Measurements from ENCODE around the gene NACA2.

Gene NACA2

DNA sequence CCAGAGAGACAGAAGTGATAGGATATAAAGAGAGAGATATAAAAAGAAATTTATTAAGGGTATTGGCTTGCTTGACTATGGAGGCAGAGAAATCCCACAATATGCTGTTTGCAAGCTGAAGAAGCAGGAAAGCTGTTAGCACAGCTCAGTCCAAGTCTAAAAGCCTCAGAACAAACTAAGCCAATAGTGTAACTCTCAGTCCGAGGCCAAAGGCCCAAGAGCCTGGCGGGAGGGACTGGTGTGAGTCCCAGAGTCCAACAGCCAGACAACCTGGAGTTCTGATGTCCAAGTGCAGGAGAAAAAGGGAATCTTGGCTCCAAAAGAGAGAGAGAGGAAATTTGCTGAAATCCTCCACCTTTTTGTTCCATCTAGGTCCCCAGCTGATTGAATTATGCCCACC lies 30.3 kb upstream of the NACA2 start:
- DNase-seq (ENCODE audit: low spot score): no peak
- H3K27ac ChIP-seq: no peak overlapping the region
- POLR2A ChIA-PET (ENCODE audit: low non-redundant PET): no interaction called here
- TF ChIP-seq, protein P1, sequence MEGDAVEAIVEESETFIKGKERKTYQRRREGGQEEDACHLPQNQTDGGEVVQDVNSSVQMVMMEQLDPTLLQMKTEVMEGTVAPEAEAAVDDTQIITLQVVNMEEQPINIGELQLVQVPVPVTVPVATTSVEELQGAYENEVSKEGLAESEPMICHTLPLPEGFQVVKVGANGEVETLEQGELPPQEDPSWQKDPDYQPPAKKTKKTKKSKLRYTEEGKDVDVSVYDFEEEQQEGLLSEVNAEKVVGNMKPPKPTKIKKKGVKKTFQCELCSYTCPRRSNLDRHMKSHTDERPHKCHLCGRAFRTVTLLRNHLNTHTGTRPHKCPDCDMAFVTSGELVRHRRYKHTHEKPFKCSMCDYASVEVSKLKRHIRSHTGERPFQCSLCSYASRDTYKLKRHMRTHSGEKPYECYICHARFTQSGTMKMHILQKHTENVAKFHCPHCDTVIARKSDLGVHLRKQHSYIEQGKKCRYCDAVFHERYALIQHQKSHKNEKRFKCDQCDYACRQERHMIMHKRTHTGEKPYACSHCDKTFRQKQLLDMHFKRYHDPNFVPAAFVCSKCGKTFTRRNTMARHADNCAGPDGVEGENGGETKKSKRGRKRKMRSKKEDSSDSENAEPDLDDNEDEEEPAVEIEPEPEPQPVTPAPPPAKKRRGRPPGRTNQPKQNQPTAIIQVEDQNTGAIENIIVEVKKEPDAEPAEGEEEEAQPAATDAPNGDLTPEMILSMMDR (conservative IDR thresholded peaks at IDR 0.05; ENCODE audit: low read depth): no peak
- CTCF ChIA-PET: no interaction called here

DNA sequence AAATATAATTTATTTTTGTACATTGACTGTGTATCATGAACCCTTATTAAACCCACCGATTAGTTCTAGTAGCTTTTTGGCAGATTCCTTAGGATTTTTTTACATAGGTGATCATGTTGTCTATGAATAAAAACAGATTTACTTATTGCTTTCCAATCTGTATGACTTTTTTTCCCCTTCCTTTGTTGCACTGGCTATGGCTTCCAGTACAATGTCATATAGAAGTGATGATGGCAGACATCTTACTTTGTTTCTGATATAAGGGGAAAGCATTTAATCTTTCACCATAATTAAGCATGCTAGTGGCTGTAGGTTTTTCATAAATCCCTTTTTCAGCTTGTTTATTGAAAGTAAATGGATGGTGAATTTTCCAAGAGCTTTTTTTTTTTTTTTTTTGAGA lies 28.9 kb upstream of the NACA2 start:
- no peak for DNase-seq (ENCODE audit: low spot score)
- H3K27ac ChIP-seq: no peak overlapping the region
- ChIA-PET CTCF (no interaction called here), POLR2A (ENCODE audit: low non-redundant PET) (interaction anchor here (0.6 kb wide), 1 partner anchor 11 kb away, joined by 5 read pairs; no protein-coding TSS in a partner anchor)
- TF ChIP-seq, protein P1 (conservative IDR thresholded peaks at IDR 0.05; ENCODE audit: low read depth): no peak

DNA sequence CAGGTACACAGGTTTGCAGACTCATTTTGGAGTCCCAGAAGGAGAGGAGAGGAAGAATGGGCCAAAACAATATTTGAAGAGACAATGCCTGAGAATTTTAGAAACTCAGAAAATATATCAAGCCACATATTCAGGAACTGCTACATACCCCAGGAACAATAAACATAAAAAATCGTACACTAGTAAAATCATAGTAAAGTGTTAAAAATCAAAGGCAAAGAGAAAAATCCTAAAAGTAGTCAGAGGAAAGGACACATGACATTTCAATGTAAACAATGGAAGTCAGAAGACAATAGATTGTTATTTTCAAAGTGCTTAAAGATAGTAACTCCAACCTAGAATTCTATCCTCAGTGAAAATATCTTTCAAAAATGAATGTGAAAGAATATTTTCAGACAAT lies 28.5 kb upstream of the NACA2 start:
- no peak for DNase-seq (ENCODE audit: low spot score)
- TF ChIP-seq, protein P1 (conservative IDR thresholded peaks at IDR 0.05; ENCODE audit: low read depth): no peak
- no peak overlapping the region for H3K27ac ChIP-seq
- CTCF ChIA-PET: no interaction called here
- POLR2A ChIA-PET (ENCODE audit: low non-redundant PET): interaction anchor here (0.6 kb wide), 1 partner anchor 11 kb away, joined by 5 read pairs; no protein-coding TSS in a partner anchor

DNA sequence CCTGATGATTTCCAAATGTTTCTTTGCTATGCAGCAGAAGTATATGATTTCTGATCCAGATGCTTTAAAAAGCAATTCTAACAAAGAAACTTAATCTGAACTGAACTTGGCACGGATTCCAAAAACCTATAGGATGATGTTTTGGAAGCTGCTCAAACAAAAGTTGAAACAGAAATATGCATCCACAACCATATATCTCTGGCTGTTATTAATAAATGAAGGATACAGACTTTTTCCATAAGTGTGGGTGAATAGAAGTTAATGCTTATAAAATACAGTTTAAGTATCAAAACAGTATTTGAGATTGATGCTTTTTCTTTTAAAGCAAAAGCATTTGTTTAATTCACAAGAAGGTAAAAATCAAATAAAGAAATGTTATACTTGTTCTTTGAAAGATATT lies 27.9 kb upstream of the NACA2 start:
- POLR2A ChIA-PET (ENCODE audit: low non-redundant PET): no interaction called here
- CTCF ChIA-PET: interaction anchor here (0.7 kb wide), 1 partner anchor 16 kb away, joined by 5 read pairs; no protein-coding TSS in a partner anchor
- H3K27ac ChIP-seq: no peak overlapping the region
- no peak for DNase-seq (ENCODE audit: low spot score)
- TF ChIP-seq, protein P1 (conservative IDR thresholded peaks at IDR 0.05; ENCODE audit: low read depth): no peak

DNA sequence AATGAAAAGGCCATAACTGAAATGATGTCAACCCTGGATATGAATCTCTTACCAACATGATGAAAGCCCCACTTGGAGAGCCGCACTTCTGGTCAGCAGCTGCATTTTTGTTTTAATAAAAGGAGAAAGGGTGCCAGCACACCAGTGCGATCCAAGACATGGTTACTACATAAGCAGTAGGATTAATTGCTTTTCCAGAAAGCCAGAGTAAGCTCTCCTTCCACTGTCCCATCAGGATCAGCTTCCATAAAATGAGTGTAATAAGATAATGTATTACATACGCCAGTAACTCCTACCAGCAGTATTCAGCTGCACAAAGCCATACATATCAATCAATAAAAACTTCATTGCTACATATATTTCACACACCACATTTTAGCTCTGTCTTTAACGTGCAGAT lies 26.3 kb upstream of the NACA2 start:
- TF ChIP-seq, protein P1 (conservative IDR thresholded peaks at IDR 0.05; ENCODE audit: low read depth): no peak
- POLR2A ChIA-PET (ENCODE audit: low non-redundant PET): no interaction called here
- CTCF ChIA-PET: interaction anchor here (0.6 kb wide), 1 partner anchor 87 kb away, joined by 4 read pairs; no protein-coding TSS in a partner anchor
- no peak overlapping the region for H3K27ac ChIP-seq
- no peak for DNase-seq (ENCODE audit: low spot score)

DNA sequence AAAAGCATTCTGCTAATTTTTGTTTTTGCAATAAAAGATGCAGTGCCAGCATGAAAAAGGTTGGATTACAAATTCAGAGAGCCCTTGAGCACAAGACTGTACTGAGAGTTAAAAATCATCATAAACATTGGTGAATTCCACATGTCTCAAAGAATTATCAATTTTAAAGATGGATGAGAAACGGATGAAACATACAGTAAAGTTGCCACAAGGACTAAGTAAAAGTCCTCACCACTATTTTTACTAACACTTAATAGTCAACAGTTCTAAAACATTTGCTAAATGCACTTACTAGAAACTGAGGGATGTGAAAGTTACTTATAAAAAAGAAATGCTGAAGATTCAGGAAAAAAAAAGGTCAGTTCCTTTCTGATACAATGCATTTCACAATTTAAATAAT lies 25.8 kb upstream of the NACA2 start:
- ChIA-PET POLR2A (ENCODE audit: low non-redundant PET) (no interaction called here), CTCF (no interaction called here)
- TF ChIP-seq, protein P1 (conservative IDR thresholded peaks at IDR 0.05; ENCODE audit: low read depth): no peak
- no peak for DNase-seq (ENCODE audit: low spot score)
- H3K27ac ChIP-seq: no peak overlapping the region

DNA sequence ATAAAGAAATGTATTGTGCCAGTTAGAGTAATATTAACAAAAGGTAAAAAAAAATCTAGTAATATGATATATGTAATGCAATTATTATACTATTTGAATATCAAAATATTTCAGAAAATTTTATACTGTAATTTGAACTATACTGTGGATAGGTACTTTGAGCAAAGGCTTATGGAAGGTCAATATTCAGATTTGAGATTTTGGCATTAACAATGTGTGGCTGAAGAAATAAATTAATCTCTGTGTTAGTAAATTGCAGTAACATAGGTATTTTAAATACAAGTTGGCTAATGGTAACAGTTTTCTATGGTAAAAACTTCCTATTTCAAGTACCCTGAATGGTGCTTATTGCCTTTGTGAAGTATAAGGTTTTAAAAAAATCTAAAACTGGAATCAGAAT lies 23.2 kb upstream of the NACA2 start:
- CTCF ChIA-PET: no interaction called here
- TF ChIP-seq, protein P1 (conservative IDR thresholded peaks at IDR 0.05; ENCODE audit: low read depth): no peak
- DNase-seq (ENCODE audit: low spot score): no peak
- H3K27ac ChIP-seq: no peak overlapping the region
- POLR2A ChIA-PET (ENCODE audit: low non-redundant PET): no interaction called here

Measured in RWPE1 (cell line).